ENCODE results near the gene KIAA0232. TPM values are rescaled to one million over a fixed set of nuclear protein-coding genes. Genes with fewer than 3 reads are reported as not detected.

Gene KIAA0232
- polyA plus RNA-seq, 1 donor (not counting 4 experiments of a cell fraction or from before 2014, with no cell fraction given) = 10.0 TPM

DNA sequence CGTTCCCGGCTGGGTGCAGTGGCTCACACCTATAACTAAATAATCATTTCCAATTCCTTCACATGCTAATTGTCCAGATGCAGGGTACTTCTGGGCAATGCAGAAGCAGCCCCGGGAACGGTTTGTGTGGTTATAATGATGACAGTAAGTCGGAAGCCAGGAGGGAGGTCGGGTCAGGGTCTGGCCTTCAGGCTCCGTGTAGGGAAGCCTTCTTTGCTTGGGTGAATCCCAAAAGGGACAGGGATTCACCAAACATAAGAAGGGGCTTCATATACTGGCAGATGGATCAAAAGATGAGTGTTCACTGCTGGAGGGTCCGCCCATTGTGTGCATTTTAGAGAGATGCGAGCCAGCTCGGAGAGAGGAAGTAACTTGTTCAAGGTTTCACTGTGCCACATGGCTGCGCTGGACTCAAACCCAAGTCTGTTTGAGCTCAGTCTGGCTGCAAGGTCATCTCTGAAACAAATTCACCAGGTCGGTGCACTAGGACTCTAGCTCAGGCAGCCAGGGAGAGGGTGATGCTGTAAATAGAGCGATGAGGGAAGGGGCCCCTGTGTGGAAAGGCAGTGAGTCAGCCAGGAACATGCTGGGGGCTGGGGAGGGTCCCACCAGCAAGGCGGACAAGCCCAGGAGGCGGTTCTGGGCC, 4.8 kb upstream of the KIAA0232 start:
- H2AFZ ChIP-seq (ENCODE audit: control insufficient read depth, low read length) = no peak overlapping the region
- H3K9me3 ChIP-seq (ENCODE audit: control insufficient read depth, low read depth, low read length) = no peaks in the 10 kb centered on the region
- dilution Hi-C loops (cut with MboI; ENCODE audit: extremely low pct_ligation_motif_present, low sequenced_read_pairs) = no loop called here
- no peak overlapping the region for H3K4me3 ChIP-seq (ENCODE audit: control insufficient read depth in 2 of 3, extremely low read depth in 1 of 3, insufficient read depth in 2 of 3, low read depth in 1 of 3, low read length in 3 of 3)
- no peak for DNase-seq (ENCODE audit: low read depth, low spot score)
- H3K4me1 ChIP-seq (ENCODE audit: control insufficient read depth, extremely low read depth, insufficient read depth, low read length) = peaks cover 7% of the 10 kb centered on the region
- no peak overlapping the region for H3K9ac ChIP-seq (ENCODE audit: control insufficient read depth, extremely low read depth, insufficient read depth, low read length)
- no peak for FAIRE-seq
- H3K36me3 ChIP-seq (ENCODE audit: control insufficient read depth in 2 of 2, extremely low read depth in 1 of 2, insufficient read depth in 2 of 2, low read length in 2 of 2) = no peaks in the 10 kb centered on the region
- H3K79me2 ChIP-seq (ENCODE audit: control insufficient read depth, insufficient read depth, low read length) = no peaks in the 10 kb centered on the region
- H3K27ac ChIP-seq (ENCODE audit: control insufficient read depth, insufficient read depth, low read length) = no peak overlapping the region
- no peaks in the 10 kb centered on the region for H3K9me1 ChIP-seq (ENCODE audit: control insufficient read depth, extremely low read depth, insufficient read depth, low read length)
- H3K4me2 ChIP-seq (ENCODE audit: control insufficient read depth, extremely low read depth, insufficient read depth, low read depth, low read length) = no peak overlapping the region
- H4K20me1 ChIP-seq (ENCODE audit: control insufficient read depth, extremely low read depth, insufficient read depth, low read length) = no peaks in the 10 kb centered on the region
- TF ChIP-seq, protein P1, sequence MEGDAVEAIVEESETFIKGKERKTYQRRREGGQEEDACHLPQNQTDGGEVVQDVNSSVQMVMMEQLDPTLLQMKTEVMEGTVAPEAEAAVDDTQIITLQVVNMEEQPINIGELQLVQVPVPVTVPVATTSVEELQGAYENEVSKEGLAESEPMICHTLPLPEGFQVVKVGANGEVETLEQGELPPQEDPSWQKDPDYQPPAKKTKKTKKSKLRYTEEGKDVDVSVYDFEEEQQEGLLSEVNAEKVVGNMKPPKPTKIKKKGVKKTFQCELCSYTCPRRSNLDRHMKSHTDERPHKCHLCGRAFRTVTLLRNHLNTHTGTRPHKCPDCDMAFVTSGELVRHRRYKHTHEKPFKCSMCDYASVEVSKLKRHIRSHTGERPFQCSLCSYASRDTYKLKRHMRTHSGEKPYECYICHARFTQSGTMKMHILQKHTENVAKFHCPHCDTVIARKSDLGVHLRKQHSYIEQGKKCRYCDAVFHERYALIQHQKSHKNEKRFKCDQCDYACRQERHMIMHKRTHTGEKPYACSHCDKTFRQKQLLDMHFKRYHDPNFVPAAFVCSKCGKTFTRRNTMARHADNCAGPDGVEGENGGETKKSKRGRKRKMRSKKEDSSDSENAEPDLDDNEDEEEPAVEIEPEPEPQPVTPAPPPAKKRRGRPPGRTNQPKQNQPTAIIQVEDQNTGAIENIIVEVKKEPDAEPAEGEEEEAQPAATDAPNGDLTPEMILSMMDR (optimal IDR thresholded peaks at IDR 0.05 in 1 of 3, IDR thresholded peaks at IDR 0.05 in 1 of 3, conservative IDR thresholded peaks at IDR 0.05 in 1 of 3; ENCODE audit: extremely low read depth in 1 of 3, insufficient read depth in 2 of 3, low read length in 3 of 3) = no peak
- no peak for TF ChIP-seq EZH2 (IDR thresholded peaks at IDR 0.05; ENCODE audit: low read length)
- H3K27me3 ChIP-seq (ENCODE audit: control insufficient read depth, extremely low read depth, insufficient read depth, low read length) = peaks cover 20% of the 10 kb centered on the region

DNA sequence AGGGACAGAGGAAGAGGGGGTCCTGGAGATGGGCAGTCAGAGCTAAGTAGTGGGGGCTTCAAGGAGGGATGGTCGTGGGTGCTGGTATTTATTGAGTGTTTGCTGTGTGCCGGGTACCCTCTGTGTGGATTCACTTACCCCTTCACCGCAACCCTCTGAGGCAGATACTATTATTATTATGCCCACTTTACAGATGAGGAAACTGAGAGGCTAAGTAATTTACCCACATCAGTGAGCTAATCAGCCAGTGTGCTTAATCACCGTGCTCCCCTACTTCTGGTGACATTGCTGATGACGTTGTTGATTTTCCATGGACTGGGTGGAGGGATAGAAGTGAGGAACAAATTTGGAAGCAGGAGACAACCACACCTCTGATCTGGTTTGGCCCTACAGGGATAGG, 4.1 kb upstream of the KIAA0232 start:
- Histone ChIP-seq H3K4me1 (ENCODE audit: control insufficient read depth, extremely low read depth, insufficient read depth, low read length) (peaks cover under 1% of the 10 kb centered on the region), H3K9ac (ENCODE audit: control insufficient read depth, extremely low read depth, insufficient read depth, low read length) (no peak overlapping the region), H3K79me2 (ENCODE audit: control insufficient read depth, insufficient read depth, low read length) (no peaks in the 10 kb centered on the region), H3K27ac (ENCODE audit: control insufficient read depth, insufficient read depth, low read length) (no peak overlapping the region), H3K9me1 (ENCODE audit: control insufficient read depth, extremely low read depth, insufficient read depth, low read length) (no peaks in the 10 kb centered on the region), H3K4me3 (ENCODE audit: control insufficient read depth in 2 of 3, extremely low read depth in 1 of 3, insufficient read depth in 2 of 3, low read depth in 1 of 3, low read length in 3 of 3) (no peak overlapping the region), H3K36me3 (ENCODE audit: control insufficient read depth in 2 of 2, extremely low read depth in 1 of 2, insufficient read depth in 2 of 2, low read length in 2 of 2) (no peaks in the 10 kb centered on the region), H3K4me2 (ENCODE audit: control insufficient read depth, extremely low read depth, insufficient read depth, low read depth, low read length) (no peak overlapping the region), H4K20me1 (ENCODE audit: control insufficient read depth, extremely low read depth, insufficient read depth, low read length) (no peaks in the 10 kb centered on the region), H2AFZ (ENCODE audit: control insufficient read depth, low read length) (no peak overlapping the region), H3K27me3 (ENCODE audit: control insufficient read depth, extremely low read depth, insufficient read depth, low read length) (peaks cover 20% of the 10 kb centered on the region), H3K9me3 (ENCODE audit: control insufficient read depth, low read depth, low read length) (no peaks in the 10 kb centered on the region)
- dilution Hi-C loops (cut with MboI; ENCODE audit: extremely low pct_ligation_motif_present, low sequenced_read_pairs) = no loop called here
- no peak for TF ChIP-seq EZH2 (IDR thresholded peaks at IDR 0.05; ENCODE audit: low read length)
- TF ChIP-seq, protein P1 (optimal IDR thresholded peaks at IDR 0.05 in 1 of 3, IDR thresholded peaks at IDR 0.05 in 1 of 3, conservative IDR thresholded peaks at IDR 0.05 in 1 of 3; ENCODE audit: extremely low read depth in 1 of 3, insufficient read depth in 2 of 3, low read length in 3 of 3) = no peak
- DNase-seq (ENCODE audit: low read depth, low spot score) (no peak), FAIRE-seq (no peak)

All from keratinocyte (primary cell).